B cell (primary cell): ENCODE measurements around the gene TYW5. TPM values are rescaled to one million over a fixed set of nuclear protein-coding genes. Genes with fewer than 3 reads are reported as not detected.

Experiments
- ATAC-seq: fragments of 200-7000 bp; cut with Tn5 transposase; one replicate; pipeline ENCODE4 v1.10.0; 2021; ENCODE audit warnings: low read depth, mild to moderate bottlenecking, moderate number of reproducible peaks, moderate library complexity
- CTCF ChIA-PET: fragments of 350-600 bp; sonication (Branson Sonifier 250); formaldehyde crosslinking; loops from one replicate; lab custom pipeline; 2021; ENCODE audit warnings: antibody characterized with exemption, inconsistent platforms; lab: Charles Lee
- POLR2A ChIA-PET: fragments of 350-600 bp; sonication (Branson Sonifier 250); formaldehyde crosslinking; loops from one replicate; lab custom pipeline; 2021; ENCODE audit warnings: antibody characterized with exemption; lab: Charles Lee
- DNase-seq: peaks from one replicate; pipeline ENCODE4 v3.0.0; 2013
- H2AFZ ChIP-seq: 2 replicates; pipeline ENCODE4 v1.6.1; 2012; ENCODE audit warnings: mild to moderate bottlenecking, low read depth, low read length; ENCODE audit not compliant: insufficient read depth, poor library complexity, severe bottlenecking
- H3K27ac ChIP-seq, 2 donors: 1 replicate in 1 of 2; 2 replicates in 1 of 2; pipeline ENCODE4 v1.5.1; 2012 to 2013; ENCODE audit warnings: low read length in 2 of 2, mild to moderate bottlenecking in 2 of 2, moderate library complexity in 1 of 2
- H3K27me3 ChIP-seq, 4 experiments: fragments of 200-600 bp in 1 of 4; sonication (generic) in 1 of 4; replicated peaks in 1 of 4; 1 replicate in 2 of 4; 2 replicates in 2 of 4; pipeline versions ENCODE4 v1.6.1 to v1.7.0; 2013 to 2016; ENCODE audit warnings: low read length in 3 of 4, mild to moderate bottlenecking in 2 of 4, mixed read lengths in 1 of 4, moderate library complexity in 1 of 4; ENCODE audit not compliant: insufficient read depth in 4 of 4, control insufficient read depth in 3 of 4; ENCODE audit errors: control extremely low read depth in 1 of 4
- H3K36me3 ChIP-seq, 2 experiments: replicated peaks in 1 of 2; 1 replicate in 1 of 2; 2 replicates in 1 of 2; pipeline versions ENCODE4 v1.6.1 to v1.7.1; 2013; ENCODE audit warnings: low read length in 1 of 2; ENCODE audit not compliant: insufficient read depth in 2 of 2, control insufficient read depth in 1 of 2; ENCODE audit errors: control extremely low read depth in 1 of 2, extremely low read depth in 1 of 2
- H3K4me1 ChIP-seq, 2 donors: fragments of 200-600 bp in 1 of 2; sonication (generic) in 1 of 2; 1 replicate in 1 of 2; 2 replicates in 1 of 2; pipeline versions ENCODE4 v1.5.1 to v1.6.1; 2013 to 2017; ENCODE audit warnings: low read length in 2 of 2; ENCODE audit not compliant: control insufficient read depth in 2 of 2, insufficient read depth in 2 of 2
- H3K4me2 ChIP-seq: replicated peaks from 2 replicates; pipeline ENCODE3; 2012; ENCODE audit warnings: mild to moderate bottlenecking, low read depth, low read length; ENCODE audit not compliant: poor library complexity, severe bottlenecking
- H3K4me3 ChIP-seq, 5 experiments: fragments of 200-600 bp in 1 of 5; sonication (generic) in 1 of 5; 1 replicate in 3 of 5; 2 replicates in 2 of 5; pipeline versions ENCODE4 v1.5.1 to v1.7.0; 2011 to 2016; ENCODE audit warnings: low read length in 4 of 5, mild to moderate bottlenecking in 4 of 5, low read depth in 2 of 5, control low read depth in 1 of 5, moderate library complexity in 1 of 5; ENCODE audit not compliant: insufficient read depth in 1 of 5; ENCODE audit errors: control extremely low read depth in 1 of 5, extremely low read depth in 1 of 5
- H3K79me2 ChIP-seq: fragments of 200-600 bp; sonication (generic); one replicate; pipeline ENCODE4 v1.6.0; 2016; ENCODE audit warnings: low read length; ENCODE audit not compliant: control insufficient read depth, insufficient read depth
- H3K9ac ChIP-seq: fragments of 200-600 bp; sonication (generic); 2 replicates; pipeline ENCODE4 v1.6.1; 2017; ENCODE audit warnings: mild to moderate bottlenecking, low read length, moderate library complexity
- H3K9me3 ChIP-seq, 3 donors: one replicate each; pipeline versions ENCODE4 v1.6.1 to v1.7.1; 2013; ENCODE audit warnings: low read length in 2 of 3; ENCODE audit not compliant: control insufficient read depth in 2 of 3, insufficient read depth in 1 of 3; ENCODE audit errors: control extremely low read depth in 1 of 3
- H4K20me1 ChIP-seq: 2 replicates; pipeline ENCODE4 v1.6.0; 2012; ENCODE audit warnings: mild to moderate bottlenecking, low read length; ENCODE audit not compliant: insufficient read depth, control insufficient read depth, poor library complexity, severe bottlenecking
- H3K27ac Mint-ChIP-seq: one replicate; pipeline ENCODE4 v1.8.0; 2021; ENCODE audit warnings: mixed read lengths
- H3K27me3 Mint-ChIP-seq: one replicate; pipeline ENCODE4 v1.8.0; 2021; ENCODE audit warnings: mixed read lengths
- H3K4me1 Mint-ChIP-seq: one replicate; pipeline ENCODE4 v1.8.0; 2021; ENCODE audit warnings: mixed read lengths
- H3K4me3 Mint-ChIP-seq: one replicate; pipeline ENCODE4 v1.8.0; 2021; ENCODE audit warnings: mixed read lengths
- H3K9me3 Mint-ChIP-seq: one replicate; pipeline ENCODE4 v1.8.0; 2022; ENCODE audit warnings: mixed read lengths; ENCODE audit not compliant: insufficient read depth
- CTCF ChIP-seq: fragments of 200-600 bp; IDR thresholded peaks from one replicate; pipeline ENCODE4 v1.8.0; 2022; ENCODE audit warnings: antibody characterized with exemption, mild to moderate bottlenecking
- EZH2 ChIP-seq: IDR thresholded peaks from 2 replicates; pipeline ENCODE4 v1.6.1; 2012; ENCODE audit warnings: borderline replicate concordance, low read depth, mild to moderate bottlenecking, moderate library complexity, low read length; ENCODE audit not compliant: insufficient read depth, poor library complexity, severe bottlenecking
- WGBS: methylation state at CpG from one replicate; pipeline ENCODE4 v1.1.5; 2013; ENCODE audit warnings: missing lambda C conversion rate; ENCODE audit not compliant: insufficient coverage; 5-methylcytosine and 5-hydroxymethylcytosine counted together
- intact Hi-C: fragments of 100-400 bp; cut with micrococcal nuclease; formaldehyde crosslinking; loops from one replicate; pipeline ENCODE4 v1.10.0; 2022
- polyA plus RNA-seq: library from polyadenylated mRNA; depleted of rRNA; stranded (reverse); fragments of >200 nt; gene quantifications from 2 replicates; pipeline ENCODE4 v1.2.3, GENCODE V29; 2012
- total RNA-seq, 2 donors: library from RNA; stranded (reverse); fragments of 120-200 nt in 1 of 2; gene quantifications; 1 replicate in 1 of 2; 2 replicates in 1 of 2; pipeline versions ENCODE4 v1.2.3 to v1.2.4, GENCODE V29; 2013 to 2022

TYW5 gene
- total and polyA plus RNA-seq, 2 donors (not counting 1 experiment from before 2014, with no cell fraction given), result 4.5 to 15.0 TPM

GRCh38 chr2:199992296-199992695 is 37.0 kb upstream of the TYW5 start:
- H3K4me1 ChIP-seq, result no peaks in the 10 kb centered on the region
- no peak for ATAC-seq
- no peaks in the 10 kb centered on the region for H3K9me3 Mint-ChIP-seq
- 83% methylated on average over 2 of the region's 3 CpGs for WGBS
- no peak overlapping the region for H2AFZ ChIP-seq
- peaks cover 0 to 2% (median under 1%) of the 10 kb centered on the region in 4 experiments for H3K27me3 ChIP-seq
- H3K4me3 Mint-ChIP-seq, result no peak overlapping the region
- TF ChIP-seq CTCF, result no peak
- H3K9me3 ChIP-seq, result no peaks in the 10 kb centered on the region
- peaks cover 4% of the 10 kb centered on the region for H3K27me3 Mint-ChIP-seq
- H3K4me3 ChIP-seq, result no peak overlapping the region
- no peak overlapping the region for H3K27ac Mint-ChIP-seq
- H3K36me3 ChIP-seq, result no peaks in the 10 kb centered on the region
- H3K9ac ChIP-seq, result no peak overlapping the region
- no peaks in the 10 kb centered on the region for H3K4me1 Mint-ChIP-seq
- ChIA-PET POLR2A (no interaction called here), CTCF (no interaction called here)
- intact Hi-C loops, result no loop called here
- no peaks in the 10 kb centered on the region for H3K79me2 ChIP-seq
- H4K20me1 ChIP-seq, result no peaks in the 10 kb centered on the region
- no peak overlapping the region for H3K27ac ChIP-seq
- no peak overlapping the region for H3K4me2 ChIP-seq
- DNase-seq, result no peak

- H3K4me3 ChIP-seq, result no peak overlapping the region
- no CpG with 5 or more reads among the region's 2 CpGs for WGBS
- H2AFZ ChIP-seq, result no peak overlapping the region
- no peak overlapping the region for H3K27ac ChIP-seq
- TF ChIP-seq CTCF (no peak), EZH2 (no peak)
- peaks cover 0 to 2% (median under 1%) of the 10 kb centered on the region in 4 experiments for H3K27me3 ChIP-seq
- DNase-seq (no peak), ATAC-seq (no peak)
- H3K4me1 ChIP-seq, result no peaks in the 10 kb centered on the region
- no peaks in the 10 kb centered on the region for H3K9me3 ChIP-seq
- H3K79me2 ChIP-seq, result no peaks in the 10 kb centered on the region
- no peaks in the 10 kb centered on the region for H3K36me3 ChIP-seq
- Mint-ChIP-seq H3K4me1 (no peaks in the 10 kb centered on the region), H3K27me3 (peaks cover 4% of the 10 kb centered on the region), H3K27ac (no peak overlapping the region), H3K4me3 (no peak overlapping the region), H3K9me3 (no peaks in the 10 kb centered on the region)
- ChIA-PET POLR2A (no interaction called here), CTCF (interaction anchor here (0.7 kb wide), 1 partner anchor 703 kb away, joined by 3 read pairs; no protein-coding TSS in a partner anchor)
- H3K9ac ChIP-seq, result no peak overlapping the region
- intact Hi-C loops, result no loop called here
- H4K20me1 ChIP-seq, result no peaks in the 10 kb centered on the region
- no peak overlapping the region for H3K4me2 ChIP-seq
These were observed 36.4 kb upstream of the TYW5 start for GRCh38 chr2:199991691-199992090.
